AG09319 (cell line): ENCODE data around the gene ADCY5.

Experiments
- DNase-seq: peaks from one replicate; pipeline ENCODE4 v3.0.0-alpha.2; 2010; ENCODE audit warnings: low read depth; ENCODE audit errors: extremely low read depth
- CTCF ChIP-seq: IDR thresholded peaks from 2 replicates; pipeline ENCODE4 v1.5.1; 2011; ENCODE audit warnings: low read depth, mild to moderate bottlenecking, inconsistent platforms, low read length, moderate library complexity

ADCY5 gene

GRCh38 chr3:123447749-123448517 is 957 bp downstream of the ADCY5 start:
- DNase-seq, result no peak
- no peak for TF ChIP-seq CTCF

- no peak for DNase-seq
- no peak for TF ChIP-seq CTCF
These were observed 1.5 kb downstream of the ADCY5 start for GRCh38 chr3:123447416-123447748.

- no peak for DNase-seq
- no peak for TF ChIP-seq CTCF
These were observed 2.2 kb downstream of the ADCY5 start for GRCh38 chr3:123446610-123447109.

- no peak for TF ChIP-seq CTCF
- DNase-seq, result no peak
These were observed 2.7 kb downstream of the ADCY5 start for GRCh38 chr3:123446210-123446609.

- TF ChIP-seq CTCF, result no peak
- DNase-seq, result no peak
These were observed 3.2 kb downstream of the ADCY5 start for GRCh38 chr3:123445702-123446101.

- DNase-seq, result no peak
- TF ChIP-seq CTCF, result no peak
These were observed 4.1 kb downstream of the ADCY5 start for GRCh38 chr3:123444744-123445143.

GRCh38 chr3:123444023-123444422 is 4.9 kb downstream of the ADCY5 start:
- DNase-seq, result no peak
- TF ChIP-seq CTCF, result no peak
